Measurements from ENCODE around the gene QPRT. TPM values are rescaled to one million over a fixed set of nuclear protein-coding genes. Genes with fewer than 3 reads are reported as not detected.

The QPRT gene
- total and polyA plus RNA-seq, 2 of the 8 experiments (the other 6 are each of a cell fraction or from before 2014, with no cell fraction given), result 89.0 to 102 TPM

DNA sequence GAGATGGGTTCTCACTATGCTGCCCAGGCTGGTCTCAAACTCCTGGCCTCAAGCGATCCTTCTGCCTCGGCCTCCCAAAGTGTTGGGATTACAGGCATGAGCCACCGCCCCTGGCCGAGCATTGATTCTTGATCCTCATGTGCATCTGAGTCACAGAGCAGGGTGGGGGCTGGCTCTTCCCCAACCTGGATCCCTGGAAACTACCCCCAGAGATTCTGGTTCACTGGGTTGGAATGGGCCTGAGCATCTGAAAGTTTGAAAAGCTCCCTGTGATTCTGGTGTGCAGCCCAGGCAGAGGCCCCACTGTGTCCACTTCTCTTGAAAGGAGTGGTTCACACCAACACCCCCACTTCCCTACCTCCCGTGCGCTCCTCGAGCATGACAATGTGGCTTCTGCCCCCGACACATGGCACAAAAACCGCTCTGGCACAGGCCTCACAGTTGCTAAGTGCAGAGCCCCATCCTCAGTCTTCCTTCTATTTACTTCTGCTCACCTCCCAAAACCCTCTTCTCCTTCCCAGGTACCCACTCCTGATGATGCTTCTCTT is 4.6 kb downstream of the QPRT start (continued):
- no peak for TF ChIP-seq RBBP5 (IDR thresholded peaks at IDR 0.05; ENCODE audit: borderline replicate concordance, low read depth, low read length)
- TF ChIP-seq SIX5 (IDR thresholded peaks at IDR 0.05; ENCODE audit: low read depth, low read length), result no peak
- TF ChIP-seq SP4 (IDR thresholded peaks at IDR 0.05; ENCODE audit: low read length), result no peak
- TF ChIP-seq, protein P1, sequence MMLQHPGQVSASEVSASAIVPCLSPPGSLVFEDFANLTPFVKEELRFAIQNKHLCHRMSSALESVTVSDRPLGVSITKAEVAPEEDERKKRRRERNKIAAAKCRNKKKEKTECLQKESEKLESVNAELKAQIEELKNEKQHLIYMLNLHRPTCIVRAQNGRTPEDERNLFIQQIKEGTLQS (IDR thresholded peaks at IDR 0.05; ENCODE audit: insufficient read depth, low read depth, low read length), result no peak
- no peak for TF ChIP-seq TAF1 (IDR thresholded peaks at IDR 0.05; ENCODE audit: low read depth, low read length)
- TF ChIP-seq EGR1 (IDR thresholded peaks at IDR 0.05; ENCODE audit: borderline replicate concordance, low read depth, low read length), result no peak
- TF ChIP-seq TAF7 (optimal IDR thresholded peaks at IDR 0.05; ENCODE audit: borderline replicate concordance, low read depth, low read length), result no peak
- no peak for TF ChIP-seq TBP (IDR thresholded peaks at IDR 0.05; ENCODE audit: low read depth, low read length)
- TF ChIP-seq, protein P2, sequence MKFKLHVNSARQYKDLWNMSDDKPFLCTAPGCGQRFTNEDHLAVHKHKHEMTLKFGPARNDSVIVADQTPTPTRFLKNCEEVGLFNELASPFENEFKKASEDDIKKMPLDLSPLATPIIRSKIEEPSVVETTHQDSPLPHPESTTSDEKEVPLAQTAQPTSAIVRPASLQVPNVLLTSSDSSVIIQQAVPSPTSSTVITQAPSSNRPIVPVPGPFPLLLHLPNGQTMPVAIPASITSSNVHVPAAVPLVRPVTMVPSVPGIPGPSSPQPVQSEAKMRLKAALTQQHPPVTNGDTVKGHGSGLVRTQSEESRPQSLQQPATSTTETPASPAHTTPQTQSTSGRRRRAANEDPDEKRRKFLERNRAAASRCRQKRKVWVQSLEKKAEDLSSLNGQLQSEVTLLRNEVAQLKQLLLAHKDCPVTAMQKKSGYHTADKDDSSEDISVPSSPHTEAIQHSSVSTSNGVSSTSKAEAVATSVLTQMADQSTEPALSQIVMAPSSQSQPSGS (IDR thresholded peaks at IDR 0.05; ENCODE audit: low read length), result no peak
